Stomach (tissue), 8 donors: ENCODE results near the gene ENOX1. TPM values are rescaled to one million over a fixed set of nuclear protein-coding genes. Genes with fewer than 3 reads are reported as not detected.

ENCODE experiments used
- polyA plus RNA-seq, 3 donors: library from polyadenylated mRNA; stranded (reverse); fragments of 200-250 nt; gene quantifications; one replicate each; pipeline ENCODE4 v1.2.3, GENCODE V29; 2013
- small RNA-seq, 4 donors: library from RNA; depleted of rRNA; stranded (forward); fragments of <200 nt; gene quantifications; one replicate each; pipeline ENCODE3, GENCODE V24; 2016
- total RNA-seq, 5 donors: library from RNA; depleted of rRNA; stranded (reverse); fragments of >200 nt; gene quantifications; one replicate each; pipeline versions ENCODE4 v1.1.0 to v1.2.3, GENCODE V29; 2014 to 2016
- donor health status: healthy with polysubstance abuse.
- donor health status: Bipolar disorder and iron deficiency.
- donor health status: healthy.

The ENOX1 gene
- total and polyA plus RNA-seq, 8 donors: 0.46 to 6.2 (median 1.4) TPM; not detected in 1

Small RNA genes lying within 50 kb of the gene (small RNA-seq; reads per million reads assigned to genes)
- 0 reads per million in 4 donors for gene AL162713.1

Other genes starting within 250 kb of the ENOX1 start
- gene CCDC122, start 92.8 kb upstream of the ENOX1 start, total RNA-seq: 10 to 100 TPM in 2 of 5 donors, 1 to 10 TPM in 1, not detected in 2; 1.9 to 44.6 (median 11.4) TPM
- 1 to 10 TPM; 2.7 to 4.9 (median 3.8) TPM for gene CCDC122, start 92.8 kb upstream of the ENOX1 start, polyA plus RNA-seq
- 10 to 100 TPM in 3 of 5 donors, 1 to 10 TPM in 1, under 1 TPM in 1; 0.89 to 35.6 (median 11.2) TPM for gene LACC1, start 92.9 kb upstream of the ENOX1 start, total RNA-seq
- gene LACC1, start 92.9 kb upstream of the ENOX1 start, polyA plus RNA-seq: 1 to 10 TPM; 3.6 to 7.6 (median 6.6) TPM